GM12865 (cell line): ENCODE measurements around the gene C4BPB.

ENCODE experiments used
- DNase-seq: peaks from one replicate; pipeline ENCODE4 v3.0.0; 2010; ENCODE audit warnings: low read depth
- H3K4me3 ChIP-seq: 2 replicates; pipeline ENCODE4 v1.5.1; 2011; ENCODE audit warnings: mild to moderate bottlenecking, low read depth, low read length, control low read depth
- CTCF ChIP-seq: IDR thresholded peaks from 2 replicates; pipeline ENCODE4 v1.5.1; 2011; ENCODE audit warnings: low read length, control low read depth, low read depth, inconsistent platforms; ENCODE audit not compliant: insufficient read depth; ENCODE audit errors: missing control alignments

Gene C4BPB

DNA sequence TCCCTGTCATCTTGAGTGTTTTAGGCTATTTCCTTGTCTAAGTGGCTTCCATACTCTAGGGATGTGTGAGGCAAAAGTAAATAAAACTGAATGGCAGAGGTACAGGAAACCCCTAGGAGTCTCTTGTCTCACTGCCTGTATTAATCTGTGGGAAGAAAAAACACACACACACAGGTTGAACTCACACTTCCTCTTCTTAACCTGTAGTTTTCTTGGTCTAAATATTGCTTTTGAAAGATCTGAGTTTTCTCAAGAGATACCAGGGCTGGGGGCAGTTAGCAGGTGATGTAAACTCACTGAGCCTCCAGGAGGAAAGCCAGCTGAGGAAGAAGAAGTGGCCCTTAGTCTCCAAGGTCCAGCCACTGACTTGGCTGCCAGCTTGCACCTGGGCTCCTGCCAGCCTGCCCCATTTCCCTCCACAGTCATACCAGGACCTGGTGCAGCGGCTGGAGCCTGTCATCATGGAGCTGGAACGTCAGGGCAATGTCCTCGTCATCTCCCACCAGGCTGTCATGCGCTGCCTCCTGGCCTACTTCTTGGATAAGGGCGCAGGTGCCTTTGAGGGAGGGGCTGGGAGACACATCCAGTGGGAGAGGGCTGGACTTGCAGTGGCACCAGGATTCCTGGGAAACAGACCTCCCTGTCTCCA lies 18.7 kb upstream of the C4BPB start:
- peak; percentile 54 for DNase-seq
- no peak for TF ChIP-seq CTCF

GRCh38 chr1:207070811-207071210 lies 17.8 kb upstream of the C4BPB start:
- no peak overlapping the region for H3K4me3 ChIP-seq
- peak; percentile 30 for DNase-seq
- TF ChIP-seq CTCF: no peak

More for the DNA sequence above, 18.7 kb upstream of the C4BPB start:
- no peak overlapping the region for H3K4me3 ChIP-seq

- H3K4me3 ChIP-seq: no peak overlapping the region
- no peak for DNase-seq
- no peak for TF ChIP-seq CTCF
These were observed 17.2 kb upstream of the C4BPB start for GRCh38 chr1:207071426-207071825.

- no peak for TF ChIP-seq CTCF
- no peak for DNase-seq
- no peak overlapping the region for H3K4me3 ChIP-seq
These were observed 16.4 kb upstream of the C4BPB start for GRCh38 chr1:207072233-207072632.

DNA sequence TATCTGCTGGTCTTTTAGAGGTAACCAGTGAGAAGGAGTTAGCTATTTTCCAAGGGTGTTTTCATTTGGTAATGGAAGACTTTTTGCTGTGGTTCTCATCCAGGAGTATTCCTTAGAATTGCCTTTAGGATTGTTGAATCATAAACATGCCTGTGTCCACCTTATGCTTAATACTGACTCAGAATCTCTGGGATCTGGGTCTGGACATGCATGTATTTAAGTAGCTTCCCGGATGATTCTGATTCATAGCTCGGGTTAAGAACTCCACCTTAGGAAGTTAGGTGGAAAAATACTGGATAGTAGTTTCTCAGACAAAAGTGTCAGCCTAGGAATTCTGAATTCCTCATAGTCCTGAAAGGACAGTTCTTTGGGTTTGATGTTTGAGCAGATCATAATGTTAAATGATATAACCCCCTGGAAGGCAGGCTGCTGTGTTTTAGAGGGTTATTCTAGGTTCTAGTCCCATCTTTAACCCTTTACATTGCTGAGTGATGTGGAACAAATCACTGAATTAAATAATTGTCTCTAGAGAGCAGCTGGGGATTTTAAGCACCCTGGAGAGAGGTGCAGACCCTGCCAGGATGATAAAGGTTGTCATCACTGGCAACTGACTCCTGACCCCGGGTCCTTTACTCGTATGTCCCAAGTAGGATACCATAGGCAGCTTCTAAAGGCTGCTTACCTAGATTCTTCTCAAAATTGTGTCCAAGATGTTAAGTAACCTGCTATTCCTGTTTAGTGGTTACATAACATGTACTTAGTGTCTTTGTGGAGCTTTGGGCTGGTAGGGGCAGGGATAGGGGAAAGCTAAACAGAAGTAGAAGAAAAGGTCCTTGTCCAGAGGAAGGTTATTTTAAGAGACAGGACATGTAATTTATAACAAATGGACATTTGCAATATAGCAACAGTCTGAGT lies 14.5 kb upstream of the C4BPB start:
- no peak overlapping the region for H3K4me3 ChIP-seq
- TF ChIP-seq CTCF: no peak
- no peak for DNase-seq

DNA sequence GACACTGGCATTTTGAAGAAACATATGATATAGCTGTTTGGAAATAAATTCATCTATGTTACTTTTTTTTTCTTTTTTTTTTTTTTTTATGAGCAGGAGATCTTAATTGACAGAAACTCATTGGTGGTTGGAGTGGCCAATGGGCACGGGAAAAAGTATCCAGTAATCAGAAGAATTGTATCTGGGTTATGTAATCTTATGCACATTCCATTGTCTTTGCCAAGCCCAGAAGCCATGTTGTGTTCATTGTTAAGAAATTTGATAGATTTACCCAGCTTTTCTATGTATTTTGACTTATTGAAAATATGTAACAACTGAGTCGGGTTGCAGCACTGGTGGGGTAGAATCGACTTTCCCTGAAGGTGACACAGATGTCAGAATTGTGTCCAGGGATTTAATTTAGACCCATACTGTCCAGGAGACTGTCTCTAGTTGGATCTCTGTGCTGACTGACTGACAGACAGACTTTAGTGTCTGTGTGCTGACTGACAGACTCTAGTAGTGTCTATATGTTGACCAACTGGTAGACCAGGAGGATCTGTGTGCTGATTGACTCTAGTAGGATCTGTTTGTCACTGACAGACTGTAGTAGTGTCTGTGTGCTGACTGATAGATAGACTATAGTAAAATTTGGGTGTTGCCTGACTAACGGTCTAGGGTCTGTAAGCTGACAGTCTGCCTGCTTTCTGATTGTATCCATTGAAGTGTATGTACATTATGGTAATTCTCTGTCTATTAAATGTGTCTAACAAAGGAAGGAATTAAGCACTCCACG lies 12.3 kb upstream of the C4BPB start:
- DNase-seq: no peak
- no peak for TF ChIP-seq CTCF

More for the DNA sequence above, 12.3 kb upstream of the C4BPB start:
- no peak overlapping the region for H3K4me3 ChIP-seq
